HepG2 (cell line): ENCODE measurements around the gene SLC31A2. TPM values are rescaled to one million over a fixed set of nuclear protein-coding genes. Genes with fewer than 3 reads are reported as not detected.

Experiments used
- ARID5B ChIP-seq: IDR thresholded peaks from 2 replicates; pipeline ENCODE4 v1.4.0; 2020; ENCODE audit warnings: mild to moderate bottlenecking, missing genetic modification reagents
- FOXA3 ChIP-seq: IDR thresholded peaks from 2 replicates; pipeline ENCODE4 v1.6.1; 2016; ENCODE audit warnings: missing genetic modification reagents, missing compliant biosample characterization
- HMGXB4 ChIP-seq, 2 experiments: sonication (generic) in 1 of 2; formaldehyde crosslinking in 1 of 2; IDR thresholded peaks; 2 replicates each; pipeline versions ENCODE4 v1.4.0 to v1.6.1; 2018 to 2020; ENCODE audit warnings: missing genetic modification reagents in 2 of 2, borderline replicate concordance in 1 of 2, low read depth in 1 of 2, mild to moderate bottlenecking in 1 of 2, missing biosample characterization in 1 of 2
- LBX2 ChIP-seq: sonication (generic); formaldehyde crosslinking; IDR thresholded peaks from 2 replicates; pipeline ENCODE4 v1.5.0; 2020; ENCODE audit warnings: missing genetic modification reagents, mild to moderate bottlenecking, borderline replicate concordance
- MAFF ChIP-seq: IDR thresholded peaks from 2 replicates; pipeline ENCODE4 v1.6.1; 2011; ENCODE audit warnings: low read depth, low read length, improper control_type of control experiment
- MAFK ChIP-seq, 2 experiments: IDR thresholded peaks in 1 of 2; conservative IDR thresholded peaks in 1 of 2; 2 replicates each; pipeline ENCODE4 v1.6.1; 2011; ENCODE audit warnings: improper control_type of control experiment in 2 of 2, low read length in 2 of 2
- REST ChIP-seq, 2 experiments: IDR thresholded peaks; 2 replicates each; pipeline ENCODE4 v1.6.1; 2011 to 2012; ENCODE audit warnings: low read length in 2 of 2, borderline replicate concordance in 1 of 2, low read depth in 1 of 2, mild to moderate bottlenecking in 1 of 2, moderate library complexity in 1 of 2
- ZFAT ChIP-seq: sonication (generic); formaldehyde crosslinking; conservative IDR thresholded peaks from 2 replicates; pipeline ENCODE4 v1.8.1; 2023; ENCODE audit warnings: missing genetic modification reagents, inconsistent platforms
- ZNF383 ChIP-seq: sonication (generic); formaldehyde crosslinking; IDR thresholded peaks from 2 replicates; pipeline ENCODE4 v1.4.0; 2020; ENCODE audit warnings: missing genetic modification reagents, mild to moderate bottlenecking, borderline replicate concordance
- ZNF430 ChIP-seq: sonication (generic); formaldehyde crosslinking; IDR thresholded peaks from 2 replicates; pipeline ENCODE4 v1.9.0; 2021; ENCODE audit warnings: mild to moderate bottlenecking, missing genetic modification reagents
- ZSCAN9 ChIP-seq: IDR thresholded peaks from 2 replicates; pipeline ENCODE4 v1.6.1; 2016; ENCODE audit warnings: borderline replicate concordance
- polyA plus RNA-seq, 8 experiments: library from polyadenylated mRNA; depleted of rRNA in 3 of 8; stranded (reverse) in 7 of 8; unstranded in 1 of 8; fragments of >200 nt; fragmentation: Illumina TruSeq in 4 of 8; extraction: Trizol in 4 of 8; gene quantifications; 2 replicates each; pipeline versions ENCODE4 v1.2.1 to v1.2.3, GENCODE V29; 2011 to 2016; ENCODE audit warnings: low read depth in 4 of 8, missing spikeins in 1 of 8, mixed read lengths in 1 of 8; ENCODE audit not compliant: insufficient read depth in 1 of 8
- total RNA-seq, 5 experiments: library from RNA; depleted of rRNA; stranded (reverse); fragments of >200 nt; fragmentation: Illumina TruSeq; extraction: Trizol; gene quantifications; 2 replicates each; pipeline ENCODE4 v1.2.3, GENCODE V29; 2016; ENCODE audit warnings: low read depth in 1 of 5
- TF ChIP-seq, protein P1 (sequence below): sonication (generic); formaldehyde crosslinking; IDR thresholded peaks from 2 replicates; pipeline ENCODE4 v1.8.0; 2022; ENCODE audit warnings: missing genetic modification reagents, mild to moderate bottlenecking, borderline replicate concordance
- TF ChIP-seq, protein P2 (sequence below): sonication (generic); formaldehyde crosslinking; IDR thresholded peaks from 2 replicates; pipeline ENCODE4 v1.4.0; 2020; ENCODE audit warnings: missing genetic modification reagents
- TF ChIP-seq, protein P3 (sequence below): IDR thresholded peaks from 2 replicates; pipeline ENCODE4 v1.6.1; 2018; ENCODE audit warnings: missing genetic modification reagents

The SLC31A2 gene
- total and polyA plus RNA-seq, 2 of the 13 experiments (the other 11 are each of a cell fraction or from before 2014, with no cell fraction given): 9.3 to 10.2 TPM

- TF ChIP-seq, protein P1, sequence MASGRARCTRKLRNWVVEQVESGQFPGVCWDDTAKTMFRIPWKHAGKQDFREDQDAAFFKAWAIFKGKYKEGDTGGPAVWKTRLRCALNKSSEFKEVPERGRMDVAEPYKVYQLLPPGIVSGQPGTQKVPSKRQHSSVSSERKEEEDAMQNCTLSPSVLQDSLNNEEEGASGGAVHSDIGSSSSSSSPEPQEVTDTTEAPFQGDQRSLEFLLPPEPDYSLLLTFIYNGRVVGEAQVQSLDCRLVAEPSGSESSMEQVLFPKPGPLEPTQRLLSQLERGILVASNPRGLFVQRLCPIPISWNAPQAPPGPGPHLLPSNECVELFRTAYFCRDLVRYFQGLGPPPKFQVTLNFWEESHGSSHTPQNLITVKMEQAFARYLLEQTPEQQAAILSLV (CRISPR knock-in tag): no peak
- peak; percentile 38; the same call in 1 of the 2 replicates for TF ChIP-seq ARID5B (CRISPR knock-in tag)
- 0 out of 2 replicates have a peak, but pooled peaks have one; percentile 11 for TF ChIP-seq FOXA3 (CRISPR knock-in tag)
- no peak for TF ChIP-seq ZFAT (CRISPR knock-in tag)
- TF ChIP-seq, protein P2, sequence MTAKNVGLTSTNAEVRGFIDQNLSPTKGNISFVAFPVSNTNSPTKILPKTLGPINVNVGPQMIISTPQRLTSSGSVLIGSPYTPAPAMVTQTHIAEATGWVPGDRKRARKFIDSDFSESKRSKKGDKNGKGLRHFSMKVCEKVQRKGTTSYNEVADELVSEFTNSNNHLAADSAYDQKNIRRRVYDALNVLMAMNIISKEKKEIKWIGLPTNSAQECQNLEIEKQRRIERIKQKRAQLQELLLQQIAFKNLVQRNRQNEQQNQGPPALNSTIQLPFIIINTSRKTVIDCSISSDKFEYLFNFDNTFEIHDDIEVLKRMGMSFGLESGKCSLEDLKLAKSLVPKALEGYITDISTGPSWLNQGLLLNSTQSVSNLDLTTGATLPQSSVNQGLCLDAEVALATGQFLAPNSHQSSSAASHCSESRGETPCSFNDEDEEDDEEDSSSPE (CRISPR knock-in tag): no peak
- peak; percentile 65; the same call in 1 of the 2 replicates for TF ChIP-seq ZSCAN9 (CRISPR knock-in tag)
- TF ChIP-seq ZNF383 (CRISPR knock-in tag): no peak
- TF ChIP-seq ZNF430 (CRISPR knock-in tag): 0 out of 2 replicates have a peak, but pooled peaks have one; percentile 20
- TF ChIP-seq LBX2: no peak
- peak; percentile 73 to 97 for TF ChIP-seq REST (IDR thresholded peaks at IDR 0.05; ENCODE audit: borderline replicate concordance in 1 of 2, low read depth in 1 of 2, low read length in 2 of 2)
- TF ChIP-seq MAFK (conservative IDR thresholded peaks at IDR 0.05 in 1 of 2, IDR thresholded peaks at IDR 0.05 in 1 of 2; ENCODE audit: low read length in 2 of 2): peak; percentile 78 to 80
- TF ChIP-seq, protein P3, sequence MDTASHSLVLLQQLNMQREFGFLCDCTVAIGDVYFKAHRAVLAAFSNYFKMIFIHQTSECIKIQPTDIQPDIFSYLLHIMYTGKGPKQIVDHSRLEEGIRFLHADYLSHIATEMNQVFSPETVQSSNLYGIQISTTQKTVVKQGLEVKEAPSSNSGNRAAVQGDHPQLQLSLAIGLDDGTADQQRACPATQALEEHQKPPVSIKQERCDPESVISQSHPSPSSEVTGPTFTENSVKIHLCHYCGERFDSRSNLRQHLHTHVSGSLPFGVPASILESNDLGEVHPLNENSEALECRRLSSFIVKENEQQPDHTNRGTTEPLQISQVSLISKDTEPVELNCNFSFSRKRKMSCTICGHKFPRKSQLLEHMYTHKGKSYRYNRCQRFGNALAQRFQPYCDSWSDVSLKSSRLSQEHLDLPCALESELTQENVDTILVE (CRISPR knock-in tag): 0 out of 2 replicates have a peak, but pooled peaks have one; percentile 34
- TF ChIP-seq MAFF: peak; percentile 64
- TF ChIP-seq HMGXB4 (CRISPR knock-in tag; IDR thresholded peaks at IDR 0.05; ENCODE audit: borderline replicate concordance in 1 of 2, low read depth in 1 of 2): no peak
These were observed 19.1 kb upstream of the SLC31A2 start (continued) for GRCh38 chr9:113131689-113132151.
